OCI-LY3 (cell line): Measurements from ENCODE around the gene PRR14.
"Not testable (repeated sequence)": the region's sequence is repeated elsewhere in the genome, so short reads cannot be mapped to it uniquely, and the experiment has no call there.

Experiments used
- H2AFZ ChIP-seq: fragments of 200-600, 300-600 bp; shearing (Covaris generic); 2 replicates; pipeline ENCODE4 v1.6.0; 2014; ENCODE audit warnings: antibody characterized with exemption, low read depth, low read length
- H3K27ac ChIP-seq: fragments of 200-600, 300-600 bp; sonication (generic); 2 replicates; pipeline ENCODE4 v1.5.1; 2014; ENCODE audit warnings: mild to moderate bottlenecking, low read length, moderate library complexity, mixed read lengths
- H3K27me3 ChIP-seq: fragments of 200-600, 300-600 bp; sonication (generic); 2 replicates; pipeline ENCODE4 v1.6.1; 2014; ENCODE audit warnings: low read depth, low read length, mixed read lengths
- H3K36me3 ChIP-seq: fragments of 200-600, 300-600 bp; sonication (generic); replicated peaks from 2 replicates; pipeline ENCODE3; 2014; ENCODE audit warnings: low read depth, low read length, mixed read lengths
- H3K4me1 ChIP-seq: fragments of 300-600, 200-600 bp; sonication (generic); 2 replicates; pipeline ENCODE4 v1.6.1; 2014; ENCODE audit warnings: low read length, mixed read lengths
- H3K4me2 ChIP-seq: fragments of 200-600, 300-600 bp; sonication (generic); 2 replicates; pipeline ENCODE4 v1.6.1; 2014; ENCODE audit warnings: low read length, mixed read lengths
- H3K4me3 ChIP-seq: fragments of 300-600, 200-600 bp; sonication (generic); 2 replicates; pipeline ENCODE4 v1.5.1; 2014; ENCODE audit warnings: antibody characterized with exemption, mild to moderate bottlenecking, low read length, moderate library complexity
- H3K79me2 ChIP-seq: fragments of 300-600, 200-600 bp; shearing (Covaris generic); 2 replicates; pipeline ENCODE4 v1.6.1; 2014; ENCODE audit warnings: mild to moderate bottlenecking, low read length, mixed read lengths
- H3K9ac ChIP-seq: fragments of 300-600, 200-600 bp; shearing (Covaris generic); 2 replicates; pipeline ENCODE4 v1.6.0; 2014; ENCODE audit warnings: mild to moderate bottlenecking, low read length, moderate library complexity
- H3K9me3 ChIP-seq: fragments of 200-600, 300-600 bp; shearing (Covaris generic); 2 replicates; pipeline ENCODE4 v1.6.1; 2014; ENCODE audit warnings: low read length, mixed read lengths; ENCODE audit not compliant: insufficient read depth
- H4K20me1 ChIP-seq: fragments of 200-600, 300-600 bp; sonication (generic); 2 replicates; pipeline ENCODE4 v1.6.1; 2016; ENCODE audit warnings: low read length, mixed read lengths; ENCODE audit not compliant: insufficient read depth
- EZH2phosphoT487 ChIP-seq: fragments of 200-600 bp; shearing (Covaris generic); IDR thresholded peaks from 2 replicates; pipeline ENCODE4 v1.6.1; 2018; ENCODE audit warnings: antibody characterized with exemption, mixed run types, low read depth
- TF ChIP-seq, protein P1 (sequence below): fragments of 200-600, 300-600 bp; sonication (generic); IDR thresholded peaks from 2 replicates; pipeline ENCODE4 v1.5.1; 2014; ENCODE audit warnings: antibody characterized with exemption, low read length, low read depth

Gene PRR14

DNA sequence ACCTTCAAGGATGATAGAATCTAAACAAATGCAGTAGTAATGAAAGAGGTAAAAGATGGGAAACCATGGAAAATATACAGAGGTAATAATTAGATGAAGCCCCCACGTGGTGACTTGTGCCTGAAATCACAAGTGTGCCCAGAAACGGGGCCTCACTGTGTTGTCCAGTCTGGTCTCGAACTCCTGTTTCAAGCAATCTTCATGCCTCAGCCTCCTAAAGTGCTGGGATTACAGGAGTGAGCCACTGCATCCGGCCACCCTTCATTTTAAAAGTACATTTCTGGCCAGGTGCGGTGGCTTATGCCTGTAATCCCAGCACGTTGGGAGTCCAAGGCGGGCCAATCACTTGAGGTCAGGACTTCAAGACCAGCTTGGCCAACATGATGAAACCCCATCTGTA, 14.2 kb upstream of the PRR14 start:
- Histone ChIP-seq H3K79me2 (peaks cover 14% of the 10 kb centered on the region), H3K36me3 (no peaks in the 10 kb centered on the region), H3K27ac (no peak overlapping the region), H3K4me1 (peaks cover 10% of the 10 kb centered on the region), H3K4me3 (no peak overlapping the region), H2AFZ (no peak overlapping the region), H3K27me3 (no peaks in the 10 kb centered on the region), H4K20me1 (no peaks in the 10 kb centered on the region), H3K4me2 (no peak overlapping the region), H3K9ac (no peak overlapping the region), H3K9me3 (no peaks in the 10 kb centered on the region)
- TF ChIP-seq EZH2phosphoT487 = no peak

DNA sequence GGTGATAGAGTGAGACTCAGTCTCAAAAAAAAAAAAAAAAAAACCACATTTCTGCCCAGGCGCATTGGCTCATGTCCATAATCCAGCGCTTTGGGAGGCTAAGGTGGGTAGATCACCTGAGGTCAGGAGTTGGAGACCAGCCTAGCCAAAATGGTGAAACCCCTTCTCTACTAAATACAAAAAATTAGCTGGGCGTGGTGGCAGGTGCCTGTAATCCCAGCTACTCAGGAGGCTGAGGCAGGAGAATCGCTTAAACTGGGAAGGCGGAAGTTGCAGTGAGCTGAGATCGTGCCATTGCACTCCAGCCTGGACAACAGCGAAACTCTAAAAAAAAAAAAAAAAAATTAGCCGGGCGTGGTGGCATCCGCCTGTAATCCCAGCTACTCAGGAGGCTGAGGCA, 13.6 kb upstream of the PRR14 start:
- not testable (repeated sequence) for H2AFZ ChIP-seq, H3K27me3 ChIP-seq, H3K4me3 ChIP-seq, H3K4me2 ChIP-seq, H4K20me1 ChIP-seq, H3K27ac ChIP-seq, H3K9ac ChIP-seq, H3K36me3 ChIP-seq, H3K9me3 ChIP-seq
- H3K79me2 ChIP-seq = peaks cover 14% of the 10 kb centered on the region
- H3K4me1 ChIP-seq = peaks cover 10% of the 10 kb centered on the region

DNA sequence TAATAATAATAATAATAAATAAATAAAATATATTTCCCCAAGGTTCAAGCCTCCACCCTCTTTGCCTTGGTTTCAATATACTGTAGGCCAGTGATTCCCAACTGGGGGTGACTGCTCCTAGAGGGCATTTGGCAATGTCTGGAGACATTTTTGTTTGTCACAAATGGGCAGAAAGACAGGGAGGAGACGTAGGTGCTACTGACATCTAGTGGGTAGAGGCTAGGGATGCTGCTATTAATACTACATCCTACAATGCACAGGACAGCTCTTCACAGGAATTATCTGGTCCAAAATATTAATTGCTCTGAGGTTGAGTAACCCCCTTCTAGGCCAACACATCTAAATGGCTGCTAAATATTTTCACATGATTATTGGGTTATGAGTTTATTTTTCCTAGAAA, 12.8 kb upstream of the PRR14 start:
- peaks cover 10% of the 10 kb centered on the region for H3K4me1 ChIP-seq
- no peaks in the 10 kb centered on the region for H3K9me3 ChIP-seq
- H4K20me1 ChIP-seq = no peaks in the 10 kb centered on the region
- no peak overlapping the region for H3K27ac ChIP-seq
- peaks cover 14% of the 10 kb centered on the region for H3K79me2 ChIP-seq
- no peaks in the 10 kb centered on the region for H3K27me3 ChIP-seq
- H2AFZ ChIP-seq = no peak overlapping the region
- no peak overlapping the region for H3K9ac ChIP-seq
- no peak overlapping the region for H3K4me3 ChIP-seq
- no peak for TF ChIP-seq EZH2phosphoT487
- TF ChIP-seq, protein P1, sequence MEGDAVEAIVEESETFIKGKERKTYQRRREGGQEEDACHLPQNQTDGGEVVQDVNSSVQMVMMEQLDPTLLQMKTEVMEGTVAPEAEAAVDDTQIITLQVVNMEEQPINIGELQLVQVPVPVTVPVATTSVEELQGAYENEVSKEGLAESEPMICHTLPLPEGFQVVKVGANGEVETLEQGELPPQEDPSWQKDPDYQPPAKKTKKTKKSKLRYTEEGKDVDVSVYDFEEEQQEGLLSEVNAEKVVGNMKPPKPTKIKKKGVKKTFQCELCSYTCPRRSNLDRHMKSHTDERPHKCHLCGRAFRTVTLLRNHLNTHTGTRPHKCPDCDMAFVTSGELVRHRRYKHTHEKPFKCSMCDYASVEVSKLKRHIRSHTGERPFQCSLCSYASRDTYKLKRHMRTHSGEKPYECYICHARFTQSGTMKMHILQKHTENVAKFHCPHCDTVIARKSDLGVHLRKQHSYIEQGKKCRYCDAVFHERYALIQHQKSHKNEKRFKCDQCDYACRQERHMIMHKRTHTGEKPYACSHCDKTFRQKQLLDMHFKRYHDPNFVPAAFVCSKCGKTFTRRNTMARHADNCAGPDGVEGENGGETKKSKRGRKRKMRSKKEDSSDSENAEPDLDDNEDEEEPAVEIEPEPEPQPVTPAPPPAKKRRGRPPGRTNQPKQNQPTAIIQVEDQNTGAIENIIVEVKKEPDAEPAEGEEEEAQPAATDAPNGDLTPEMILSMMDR = peak; percentile 67
- H3K36me3 ChIP-seq = no peaks in the 10 kb centered on the region
- no peak overlapping the region for H3K4me2 ChIP-seq

DNA sequence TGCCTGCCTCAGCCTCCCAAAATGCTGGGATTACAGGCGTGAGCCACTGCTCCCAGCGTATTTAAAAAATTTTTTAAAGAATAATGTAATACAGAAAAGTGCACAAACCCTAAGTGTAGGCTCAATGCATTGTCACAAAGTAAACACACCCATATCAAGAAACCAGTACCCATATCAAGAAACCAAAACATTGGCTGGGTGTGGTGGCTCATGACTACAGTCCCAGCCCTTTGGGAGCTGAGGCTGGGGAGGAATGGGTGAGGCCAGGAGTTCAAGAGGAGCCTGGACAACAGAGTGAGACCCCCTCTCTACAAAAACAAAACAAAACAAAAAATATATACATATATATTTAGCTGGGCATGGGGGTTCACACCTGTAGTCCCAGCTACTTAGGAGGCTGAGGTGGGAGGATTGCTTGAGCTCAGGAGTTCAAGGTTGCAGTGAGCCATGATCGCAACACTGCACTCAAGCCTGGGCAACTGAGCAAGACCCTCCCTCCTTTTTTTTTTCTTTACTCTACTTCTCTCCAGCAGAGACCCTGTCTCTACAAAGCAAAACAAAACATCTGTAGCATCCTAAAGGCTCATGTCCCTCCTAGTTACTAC, 9.3 kb upstream of the PRR14 start:
- no peaks in the 10 kb centered on the region for H3K4me1 ChIP-seq
- H3K36me3 ChIP-seq = no peaks in the 10 kb centered on the region
- TF ChIP-seq, protein P1 = no peak
- no peak for TF ChIP-seq EZH2phosphoT487
- no peaks in the 10 kb centered on the region for H4K20me1 ChIP-seq
- no peaks in the 10 kb centered on the region for H3K79me2 ChIP-seq
- H3K27ac ChIP-seq = no peak overlapping the region
- H3K9ac ChIP-seq = no peak overlapping the region
- no peak overlapping the region for H3K4me3 ChIP-seq
- no peak overlapping the region for H2AFZ ChIP-seq
- H3K9me3 ChIP-seq = no peaks in the 10 kb centered on the region
- H3K27me3 ChIP-seq = no peaks in the 10 kb centered on the region
- H3K4me2 ChIP-seq = no peak overlapping the region

DNA sequence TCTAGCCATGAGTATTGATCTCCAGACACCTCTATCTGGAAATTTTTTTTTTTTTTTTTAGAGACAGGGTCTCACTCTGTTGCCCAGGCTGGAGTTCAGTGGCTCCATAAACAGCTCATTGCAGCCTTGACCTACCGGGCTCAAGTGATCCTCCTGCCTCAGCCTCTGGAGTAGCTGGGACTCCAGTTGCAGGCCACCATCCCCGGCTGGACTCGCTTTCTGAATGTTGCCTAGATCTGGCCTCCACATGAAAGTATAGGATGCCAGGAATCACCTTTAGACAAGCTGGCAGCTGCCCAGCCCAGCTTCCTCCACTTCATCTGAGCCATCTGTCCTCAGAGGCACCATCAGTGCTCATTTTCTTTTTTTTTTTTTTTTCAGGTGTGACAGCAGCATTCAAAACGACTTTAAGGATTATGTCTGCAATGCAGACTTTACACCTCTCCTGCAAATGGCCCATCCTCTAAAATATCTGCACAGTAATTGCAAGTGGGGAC, 6.4 kb upstream of the PRR14 start:
- no peak overlapping the region for H3K27ac ChIP-seq
- H3K4me2 ChIP-seq = no peak overlapping the region
- no peak overlapping the region for H3K4me3 ChIP-seq
- no peaks in the 10 kb centered on the region for H3K9me3 ChIP-seq
- no peaks in the 10 kb centered on the region for H4K20me1 ChIP-seq
- H3K27me3 ChIP-seq = no peaks in the 10 kb centered on the region
- TF ChIP-seq EZH2phosphoT487 = no peak
- TF ChIP-seq, protein P1 = no peak
- H3K79me2 ChIP-seq = no peaks in the 10 kb centered on the region
- no peaks in the 10 kb centered on the region for H3K36me3 ChIP-seq
- no peak overlapping the region for H3K9ac ChIP-seq
- H2AFZ ChIP-seq = no peak overlapping the region
- H3K4me1 ChIP-seq = no peaks in the 10 kb centered on the region
